Colonic mucosa (tissue), 4 donors: ENCODE results near the gene LRRC9. TPM values are rescaled to one million over a fixed set of nuclear protein-coding genes. Genes with fewer than 3 reads are reported as not detected.
"Not testable (repeated sequence)": the region's sequence is repeated elsewhere in the genome, so short reads cannot be mapped to it uniquely, and the experiment has no call there.

Source experiments
- DNase-seq: peaks from one replicate; pipeline ENCODE4 v3.0.0-alpha.2; 2020
- H3K27ac ChIP-seq: fragments of 200-600 bp; one replicate; pipeline ENCODE4 v1.8.0; 2021
- H3K27me3 ChIP-seq: fragments of 200-600 bp; one replicate; pipeline ENCODE4 v1.8.0; 2021
- H3K36me3 ChIP-seq: fragments of 200-600 bp; one replicate; pipeline ENCODE4 v1.8.0; 2021
- H3K4me1 ChIP-seq: fragments of 200-600 bp; one replicate; pipeline ENCODE4 v1.8.0; 2021; ENCODE audit warnings: mild to moderate bottlenecking
- H3K4me3 ChIP-seq: fragments of 200-600 bp; one replicate; pipeline ENCODE4 v1.8.0; 2021
- H3K9ac ChIP-seq, 2 donors: one replicate each; pipeline ENCODE4 v1.7.0; 2013; ENCODE audit warnings: control low read depth in 2 of 2, low read depth in 2 of 2, low read length in 2 of 2
- H3K9me3 ChIP-seq: fragments of 200-600 bp; one replicate; pipeline ENCODE4 v1.8.0; 2021
- intact Hi-C: fragments of 100-400 bp; cut with DNase I; formaldehyde crosslinking; loops from one replicate; pipeline ENCODE4 v1.14.1; 2022
- total RNA-seq, 2 donors: library from RNA; stranded (reverse); fragmentation: NEBNext Ultra II Directional in 1 of 2; extraction: Animal tissue kit (Norgen Biotek cat#: 25700) in 1 of 2; gene quantifications; one replicate each; pipeline ENCODE4 v1.2.1, GENCODE V29; 2021
- TF ChIP-seq, protein P1 (sequence below): fragments of 200-600 bp; IDR thresholded peaks from one replicate; pipeline ENCODE4 v1.8.0; 2022; ENCODE audit warnings: antibody characterized with exemption, mild to moderate bottlenecking
- donor health status: healthy.
- donor health status: DM: no; HTN: no; CAD: no.
- donor health status: DM: no; HTN: no; CAD: no.

Gene LRRC9
- total RNA-seq, 2 donors from 2014 or later: 0.20 TPM; not detected in 1

DNA sequence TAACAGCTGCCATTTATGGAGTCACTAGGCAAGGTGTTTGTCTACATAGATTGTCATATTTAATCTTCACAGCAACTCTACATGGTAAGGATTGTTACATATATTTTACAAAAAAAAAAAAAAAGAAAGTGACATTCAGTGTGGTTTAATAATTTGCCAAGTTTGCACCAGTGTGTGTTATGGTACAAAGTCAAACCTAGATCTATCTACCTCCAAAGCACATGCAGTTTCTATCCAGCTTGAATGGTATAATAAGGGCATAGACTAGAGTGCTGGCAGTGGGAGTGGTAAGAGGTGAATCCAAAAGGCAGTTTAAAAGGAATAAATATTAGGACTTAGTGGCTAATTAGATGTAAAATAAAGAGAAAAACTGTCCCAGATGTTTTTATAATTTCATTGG is 105.6 kb downstream of the LRRC9 start:
- H3K36me3 ChIP-seq: no peaks in the 10 kb centered on the region
- no peaks in the 10 kb centered on the region for H3K27me3 ChIP-seq
- no peak overlapping the region for H3K9ac ChIP-seq
- H3K4me3 ChIP-seq: no peak overlapping the region
- TF ChIP-seq, protein P1, sequence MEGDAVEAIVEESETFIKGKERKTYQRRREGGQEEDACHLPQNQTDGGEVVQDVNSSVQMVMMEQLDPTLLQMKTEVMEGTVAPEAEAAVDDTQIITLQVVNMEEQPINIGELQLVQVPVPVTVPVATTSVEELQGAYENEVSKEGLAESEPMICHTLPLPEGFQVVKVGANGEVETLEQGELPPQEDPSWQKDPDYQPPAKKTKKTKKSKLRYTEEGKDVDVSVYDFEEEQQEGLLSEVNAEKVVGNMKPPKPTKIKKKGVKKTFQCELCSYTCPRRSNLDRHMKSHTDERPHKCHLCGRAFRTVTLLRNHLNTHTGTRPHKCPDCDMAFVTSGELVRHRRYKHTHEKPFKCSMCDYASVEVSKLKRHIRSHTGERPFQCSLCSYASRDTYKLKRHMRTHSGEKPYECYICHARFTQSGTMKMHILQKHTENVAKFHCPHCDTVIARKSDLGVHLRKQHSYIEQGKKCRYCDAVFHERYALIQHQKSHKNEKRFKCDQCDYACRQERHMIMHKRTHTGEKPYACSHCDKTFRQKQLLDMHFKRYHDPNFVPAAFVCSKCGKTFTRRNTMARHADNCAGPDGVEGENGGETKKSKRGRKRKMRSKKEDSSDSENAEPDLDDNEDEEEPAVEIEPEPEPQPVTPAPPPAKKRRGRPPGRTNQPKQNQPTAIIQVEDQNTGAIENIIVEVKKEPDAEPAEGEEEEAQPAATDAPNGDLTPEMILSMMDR: no peak
- DNase-seq: no peak
- no peak overlapping the region for H3K27ac ChIP-seq
- no peaks in the 10 kb centered on the region for H3K4me1 ChIP-seq
- intact Hi-C loops: no loop called here
- H3K9me3 ChIP-seq: no peaks in the 10 kb centered on the region

DNA sequence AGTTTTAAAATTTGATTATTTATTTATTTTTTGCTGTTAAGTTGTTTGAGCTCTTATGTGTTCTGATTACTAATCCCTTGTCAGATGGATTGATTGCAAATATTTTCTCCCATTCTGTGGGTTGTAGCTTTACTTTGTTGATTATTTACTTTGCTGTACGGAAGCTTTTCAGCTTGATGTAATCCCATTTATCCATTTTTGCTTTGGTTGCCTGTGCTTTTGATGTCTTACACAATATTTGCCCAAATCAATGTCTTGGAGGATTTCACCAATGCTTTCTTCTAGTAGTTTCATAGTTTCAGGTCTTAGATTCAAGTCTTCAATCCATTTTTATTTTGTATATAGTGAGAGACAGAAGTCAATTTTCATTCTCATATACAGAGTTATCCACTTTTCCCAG is 115.2 kb downstream of the LRRC9 start:
- Histone ChIP-seq H3K4me3 (no peak overlapping the region), H3K9me3 (no peaks in the 10 kb centered on the region), H3K4me1 (no peaks in the 10 kb centered on the region), H3K36me3 (no peaks in the 10 kb centered on the region), H3K9ac (no peak overlapping the region), H3K27me3 (no peaks in the 10 kb centered on the region), H3K27ac (no peak overlapping the region)
- intact Hi-C loops: no loop called here
- no peak for DNase-seq
- TF ChIP-seq, protein P1: no peak

DNA sequence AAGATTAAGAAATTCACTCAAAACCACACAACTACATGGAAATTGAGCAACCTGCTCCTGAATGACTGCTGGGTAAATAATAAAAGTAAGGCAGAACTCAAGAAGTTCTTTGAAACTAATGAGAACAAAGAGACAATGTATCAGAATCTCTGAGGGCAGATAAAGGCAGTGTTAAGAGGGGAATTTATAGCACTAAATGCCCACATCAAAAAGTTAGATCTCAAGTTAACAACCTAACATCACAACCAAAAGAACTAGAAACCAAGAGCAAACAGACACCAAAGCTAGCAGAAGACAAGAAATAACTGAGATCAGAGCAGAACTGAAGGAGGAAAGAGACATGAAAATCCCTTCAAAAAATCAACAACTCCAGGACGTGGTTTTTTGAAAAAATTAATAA is 128.0 kb downstream of the LRRC9 start:
- H3K36me3 ChIP-seq, H3K9ac ChIP-seq, H3K4me1 ChIP-seq, DNase-seq, H3K9me3 ChIP-seq, H3K27me3 ChIP-seq, intact Hi-C loops, H3K27ac ChIP-seq, H3K4me3 ChIP-seq: not testable (repeated sequence)

- Histone ChIP-seq H3K9ac (no peak overlapping the region), H3K4me3 (no peak overlapping the region), H3K27ac (no peak overlapping the region), H3K4me1 (no peaks in the 10 kb centered on the region), H3K9me3 (no peaks in the 10 kb centered on the region), H3K36me3 (no peaks in the 10 kb centered on the region), H3K27me3 (no peaks in the 10 kb centered on the region)
- no peak for DNase-seq
- TF ChIP-seq, protein P1: no peak
- intact Hi-C loops: no loop called here
Measured at GRCh38 chr14:60051721-60052221, 131.8 kb downstream of the LRRC9 start.

GRCh38 chr14:60058087-60058486 is 138.1 kb downstream of the LRRC9 start:
- no peak for DNase-seq
- Histone ChIP-seq H3K27ac (no peak overlapping the region), H3K9ac (no peak overlapping the region), H3K4me3 (no peak overlapping the region), H3K4me1 (no peaks in the 10 kb centered on the region), H3K27me3 (no peaks in the 10 kb centered on the region), H3K36me3 (no peaks in the 10 kb centered on the region), H3K9me3 (no peaks in the 10 kb centered on the region)
- intact Hi-C loops: no loop called here
- TF ChIP-seq, protein P1: no peak

- Histone ChIP-seq H3K27ac (no peak overlapping the region), H3K27me3 (no peaks in the 10 kb centered on the region), H3K9me3 (no peaks in the 10 kb centered on the region), H3K9ac (no peak overlapping the region), H3K4me1 (no peaks in the 10 kb centered on the region), H3K36me3 (no peaks in the 10 kb centered on the region), H3K4me3 (no peak overlapping the region)
- intact Hi-C loops: no loop called here
- DNase-seq: no peak
- TF ChIP-seq, protein P1: no peak
Measured at GRCh38 chr14:60061371-60061770, 141.4 kb downstream of the LRRC9 start.
